ENCODE results near the gene SLIT3. TPM values are rescaled to one million over a fixed set of nuclear protein-coding genes. Genes with fewer than 3 reads are reported as not detected.

The SLIT3 gene
- total and polyA plus RNA-seq, 10 of the 15 experiments (the other 5 are each of a cell fraction or from before 2014, with no cell fraction given) = 0.05 TPM; not detected in 9

DNA sequence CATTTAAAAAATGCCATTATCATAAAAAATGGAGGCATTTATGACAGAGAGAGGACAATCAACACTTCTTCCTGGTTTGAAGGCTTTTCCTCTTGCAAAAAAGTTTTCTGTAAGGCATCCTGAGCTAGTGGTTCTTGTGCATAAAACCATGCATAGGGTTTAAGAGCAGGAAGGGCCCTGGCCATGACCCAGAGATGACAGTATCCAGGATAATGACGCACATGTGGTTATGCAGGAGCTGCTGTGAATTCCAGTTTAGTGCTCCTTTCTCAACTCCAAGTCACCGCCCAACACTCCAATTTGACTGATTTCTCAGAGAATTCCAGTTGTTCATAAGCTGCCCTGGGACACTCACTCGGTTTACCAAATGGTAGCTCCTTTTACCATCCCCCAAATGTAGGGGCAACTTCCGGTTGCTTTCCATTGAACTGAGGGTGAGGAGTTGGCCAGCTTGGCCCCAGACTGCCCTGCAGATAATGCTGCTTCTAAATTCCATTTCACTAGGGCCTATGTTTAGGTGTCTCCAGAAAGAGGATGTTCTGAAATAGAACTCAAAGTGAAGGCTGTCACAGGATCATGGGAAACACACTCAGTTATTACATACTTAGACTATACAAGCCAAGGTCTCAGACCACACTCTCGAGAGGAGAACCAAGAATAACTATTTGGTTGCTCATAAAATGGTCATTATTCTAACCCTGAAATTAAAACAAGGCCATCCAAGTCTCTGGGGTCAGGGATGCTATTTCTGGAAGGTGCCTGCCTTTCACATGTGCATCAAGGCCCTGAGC is 179.1 kb downstream of the SLIT3 start (continued):
- TF ChIP-seq, protein P1, sequence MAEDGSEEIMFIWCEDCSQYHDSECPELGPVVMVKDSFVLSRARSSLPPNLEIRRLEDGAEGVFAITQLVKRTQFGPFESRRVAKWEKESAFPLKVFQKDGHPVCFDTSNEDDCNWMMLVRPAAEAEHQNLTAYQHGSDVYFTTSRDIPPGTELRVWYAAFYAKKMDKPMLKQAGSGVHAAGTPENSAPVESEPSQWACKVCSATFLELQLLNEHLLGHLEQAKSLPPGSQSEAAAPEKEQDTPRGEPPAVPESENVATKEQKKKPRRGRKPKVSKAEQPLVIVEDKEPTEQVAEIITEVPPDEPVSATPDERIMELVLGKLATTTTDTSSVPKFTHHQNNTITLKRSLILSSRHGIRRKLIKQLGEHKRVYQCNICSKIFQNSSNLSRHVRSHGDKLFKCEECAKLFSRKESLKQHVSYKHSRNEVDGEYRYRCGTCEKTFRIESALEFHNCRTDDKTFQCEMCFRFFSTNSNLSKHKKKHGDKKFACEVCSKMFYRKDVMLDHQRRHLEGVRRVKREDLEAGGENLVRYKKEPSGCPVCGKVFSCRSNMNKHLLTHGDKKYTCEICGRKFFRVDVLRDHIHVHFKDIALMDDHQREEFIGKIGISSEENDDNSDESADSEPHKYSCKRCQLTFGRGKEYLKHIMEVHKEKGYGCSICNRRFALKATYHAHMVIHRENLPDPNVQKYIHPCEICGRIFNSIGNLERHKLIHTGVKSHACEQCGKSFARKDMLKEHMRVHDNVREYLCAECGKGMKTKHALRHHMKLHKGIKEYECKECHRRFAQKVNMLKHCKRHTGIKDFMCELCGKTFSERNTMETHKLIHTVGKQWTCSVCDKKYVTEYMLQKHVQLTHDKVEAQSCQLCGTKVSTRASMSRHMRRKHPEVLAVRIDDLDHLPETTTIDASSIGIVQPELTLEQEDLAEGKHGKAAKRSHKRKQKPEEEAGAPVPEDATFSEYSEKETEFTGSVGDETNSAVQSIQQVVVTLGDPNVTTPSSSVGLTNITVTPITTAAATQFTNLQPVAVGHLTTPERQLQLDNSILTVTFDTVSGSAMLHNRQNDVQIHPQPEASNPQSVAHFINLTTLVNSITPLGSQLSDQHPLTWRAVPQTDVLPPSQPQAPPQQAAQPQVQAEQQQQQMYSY (CRISPR knock-in tag; IDR thresholded peaks at IDR 0.05) = no peak
- no peak for TF ChIP-seq SREBF2 (IDR thresholded peaks at IDR 0.05; ENCODE audit: low read length)
- no peak for TF ChIP-seq ATF7 (IDR thresholded peaks at IDR 0.05; ENCODE audit: low read depth)

DNA sequence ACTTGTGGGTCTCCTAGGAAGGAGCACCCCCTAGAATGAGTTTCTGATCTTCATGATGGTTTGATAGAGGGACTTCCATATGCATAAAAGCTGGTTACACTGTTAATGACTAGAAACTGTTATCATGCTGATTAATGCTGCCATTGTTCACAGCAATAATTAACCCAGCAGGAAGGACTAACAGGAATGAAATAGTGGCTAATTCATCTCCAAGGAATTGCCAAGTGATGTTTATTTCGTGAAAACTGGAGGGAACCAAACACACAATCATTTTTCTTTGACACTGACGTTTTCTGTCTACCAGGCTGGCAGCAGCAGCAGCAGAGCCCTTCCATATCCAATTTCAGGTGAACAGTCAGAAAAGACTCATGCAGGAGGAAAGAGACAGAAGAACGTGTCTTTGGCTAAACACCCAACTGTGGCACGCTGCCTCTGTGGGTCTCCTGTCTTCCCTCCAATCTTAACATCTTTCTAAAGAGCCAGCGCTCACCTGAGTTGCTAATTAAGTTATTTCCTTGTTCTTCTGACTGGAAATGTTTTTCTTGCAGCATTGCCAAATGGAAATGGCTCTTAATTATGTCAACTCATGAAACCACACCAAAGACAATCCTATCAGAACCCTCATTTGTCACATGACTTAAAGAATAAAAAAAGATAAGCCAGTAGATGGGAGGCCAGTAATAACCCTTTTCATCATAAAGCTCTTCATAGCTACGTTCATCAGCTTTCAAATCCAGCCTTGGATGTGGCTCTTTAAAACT is 181.5 kb downstream of the SLIT3 start:
- Histone ChIP-seq H3K4me1 (ENCODE audit: control insufficient read depth, insufficient read depth, low read length) (no peaks in the 10 kb centered on the region), H3K9me3 (replicated peaks; ENCODE audit: control insufficient read depth, insufficient read depth, low read length) (no peaks in the 10 kb centered on the region), H3K36me3 (ENCODE audit: control insufficient read depth in 2 of 2, insufficient read depth in 2 of 2, low read length in 1 of 2) (no peaks in the 10 kb centered on the region), H3K79me2 (ENCODE audit: control insufficient read depth, insufficient read depth, low read length) (no peaks in the 10 kb centered on the region), H3K9ac (ENCODE audit: control insufficient read depth, insufficient read depth, low read length) (no peak overlapping the region), H3K4me2 (ENCODE audit: control insufficient read depth, insufficient read depth) (no peak overlapping the region), H2AFZ (ENCODE audit: control insufficient read depth, low read depth, low read length) (no peak overlapping the region), H4K20me1 (ENCODE audit: control insufficient read depth, insufficient read depth) (no peaks in the 10 kb centered on the region), H3K4me3 (no peak overlapping the region), H3K27me3 (replicated peaks in 1 of 2; ENCODE audit: control insufficient read depth in 2 of 2, insufficient read depth in 2 of 2, low read length in 1 of 2) (no peaks in the 10 kb centered on the region; a peak in 2 of 4 replicates), H3K27ac (ENCODE audit: control insufficient read depth, insufficient read depth) (no peak overlapping the region)
- RAD21 ChIA-PET (ENCODE audit: unreplicated experiment) = no interaction called here
- DNase-seq (ENCODE audit: low read depth, low spot score) (no peak), ATAC-seq (no peak), FAIRE-seq (no peak)
- intact Hi-C loops (cut with micrococcal nuclease; ENCODE audit: unreplicated experiment) = no loop called here
- SMC1A ChIA-PET (ENCODE audit: uncharacterized antibody, unreplicated experiment) = no interaction called here
- CTCF ChIA-PET = no interaction called here
- 0% methylated on average over 6 of the region's 6 CpGs for WGBS (ENCODE audit: insufficient coverage, insufficient replicate concordance, low lambda C conversion rate, missing lambda C conversion rate)
- POLR2A ChIA-PET = no interaction called here
- in situ Hi-C loops (cut with MboI) = no loop called here
- TF ChIP-seq KLF5 (IDR thresholded peaks at IDR 0.05; ENCODE audit: partially characterized antibody) (no peak), ZNF274 (IDR thresholded peaks at IDR 0.05; ENCODE audit: insufficient read depth, insufficient read length) (no peak), EED (IDR thresholded peaks at IDR 0.05; ENCODE audit: low read depth) (no peak), SMC3 (IDR thresholded peaks at IDR 0.05; ENCODE audit: borderline replicate concordance, low read length) (no peak), SREBF2 (IDR thresholded peaks at IDR 0.05; ENCODE audit: low read length) (no peak), ZNF24 (IDR thresholded peaks at IDR 0.05) (no peak), SUZ12 (IDR thresholded peaks at IDR 0.05; ENCODE audit: unreplicated experiment) (no peak), POLR2AphosphoS2 (IDR thresholded peaks at IDR 0.05; ENCODE audit: low read depth, low read length) (no peak)
- TF ChIP-seq, protein P2, sequence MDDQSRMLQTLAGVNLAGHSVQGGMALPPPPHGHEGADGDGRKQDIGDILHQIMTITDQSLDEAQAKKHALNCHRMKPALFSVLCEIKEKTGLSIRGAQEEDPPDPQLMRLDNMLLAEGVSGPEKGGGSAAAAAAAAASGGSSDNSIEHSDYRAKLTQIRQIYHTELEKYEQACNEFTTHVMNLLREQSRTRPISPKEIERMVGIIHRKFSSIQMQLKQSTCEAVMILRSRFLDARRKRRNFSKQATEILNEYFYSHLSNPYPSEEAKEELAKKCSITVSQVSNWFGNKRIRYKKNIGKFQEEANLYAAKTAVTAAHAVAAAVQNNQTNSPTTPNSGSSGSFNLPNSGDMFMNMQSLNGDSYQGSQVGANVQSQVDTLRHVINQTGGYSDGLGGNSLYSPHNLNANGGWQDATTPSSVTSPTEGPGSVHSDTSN (IDR thresholded peaks at IDR 0.05; ENCODE audit: insufficient replicate concordance, low read depth, low read length) = no peak
- TF ChIP-seq, protein P3, sequence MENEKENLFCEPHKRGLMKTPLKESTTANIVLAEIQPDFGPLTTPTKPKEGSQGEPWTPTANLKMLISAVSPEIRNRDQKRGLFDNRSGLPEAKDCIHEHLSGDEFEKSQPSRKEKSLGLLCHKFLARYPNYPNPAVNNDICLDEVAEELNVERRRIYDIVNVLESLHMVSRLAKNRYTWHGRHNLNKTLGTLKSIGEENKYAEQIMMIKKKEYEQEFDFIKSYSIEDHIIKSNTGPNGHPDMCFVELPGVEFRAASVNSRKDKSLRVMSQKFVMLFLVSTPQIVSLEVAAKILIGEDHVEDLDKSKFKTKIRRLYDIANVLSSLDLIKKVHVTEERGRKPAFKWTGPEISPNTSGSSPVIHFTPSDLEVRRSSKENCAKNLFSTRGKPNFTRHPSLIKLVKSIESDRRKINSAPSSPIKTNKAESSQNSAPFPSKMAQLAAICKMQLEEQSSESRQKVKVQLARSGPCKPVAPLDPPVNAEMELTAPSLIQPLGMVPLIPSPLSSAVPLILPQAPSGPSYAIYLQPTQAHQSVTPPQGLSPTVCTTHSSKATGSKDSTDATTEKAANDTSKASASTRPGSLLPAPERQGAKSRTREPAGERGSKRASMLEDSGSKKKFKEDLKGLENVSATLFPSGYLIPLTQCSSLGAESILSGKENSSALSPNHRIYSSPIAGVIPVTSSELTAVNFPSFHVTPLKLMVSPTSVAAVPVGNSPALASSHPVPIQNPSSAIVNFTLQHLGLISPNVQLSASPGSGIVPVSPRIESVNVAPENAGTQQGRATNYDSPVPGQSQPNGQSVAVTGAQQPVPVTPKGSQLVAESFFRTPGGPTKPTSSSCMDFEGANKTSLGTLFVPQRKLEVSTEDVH (IDR thresholded peaks at IDR 0.05; ENCODE audit: low read depth, partially characterized antibody) = no peak
- no TSS peak for BruUV-seq (replicated peaks)
